ENCODE measurements around the gene F2.

The F2 gene

DNA sequence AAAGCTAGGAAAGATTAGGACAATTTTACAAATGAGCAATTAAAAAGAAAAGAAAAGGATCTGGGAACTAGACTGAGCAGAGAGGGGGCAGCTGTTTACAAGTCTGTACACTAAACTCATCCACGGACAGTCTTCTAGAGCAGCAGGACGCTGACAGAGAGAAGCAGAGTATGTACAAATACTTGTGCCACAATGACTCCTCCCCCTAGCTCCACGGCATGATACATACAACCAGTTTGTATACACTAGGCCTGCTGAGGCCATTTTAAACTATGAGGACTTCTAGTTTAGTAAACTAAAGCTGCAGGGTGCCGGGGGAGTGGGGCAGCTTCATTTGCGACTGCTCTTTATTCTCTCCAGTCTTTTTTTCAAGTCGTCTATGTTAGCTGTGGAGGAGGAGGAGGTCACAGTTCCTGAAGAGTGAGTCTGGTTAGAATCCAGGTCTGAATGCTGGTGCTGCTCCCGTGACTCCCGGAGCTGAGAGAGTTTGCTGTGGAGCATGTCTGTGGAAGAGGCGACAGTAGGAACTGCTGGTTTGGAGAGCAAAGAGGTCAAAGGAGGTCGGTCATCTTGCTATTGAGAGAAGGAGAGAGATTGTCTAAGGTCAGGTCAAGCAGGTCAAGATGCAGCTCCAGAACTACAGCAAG is 24.8 kb downstream of the F2 start:
- DNase-seq (ENCODE audit: low read depth) = no peak

DNA sequence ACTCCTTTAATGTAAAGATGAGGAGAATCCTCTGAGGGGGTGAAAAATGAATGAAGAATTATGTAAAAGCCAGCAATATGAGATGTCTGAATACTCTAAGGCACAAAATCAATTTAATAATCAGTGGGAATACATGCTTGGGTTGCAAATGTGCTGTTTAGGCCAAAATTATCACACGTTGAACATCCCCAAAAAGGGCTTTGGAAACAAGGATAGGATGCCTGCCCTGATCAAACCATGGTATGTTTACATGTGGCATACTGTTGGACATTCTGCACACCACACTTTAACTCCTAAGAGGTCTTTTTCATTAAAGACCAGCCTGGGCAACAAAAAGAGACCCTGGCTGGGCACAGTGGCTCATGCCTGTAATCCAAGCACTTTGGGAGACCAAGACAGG is 26.3 kb downstream of the F2 start:
- no peak for DNase-seq (ENCODE audit: low read depth)

DNA sequence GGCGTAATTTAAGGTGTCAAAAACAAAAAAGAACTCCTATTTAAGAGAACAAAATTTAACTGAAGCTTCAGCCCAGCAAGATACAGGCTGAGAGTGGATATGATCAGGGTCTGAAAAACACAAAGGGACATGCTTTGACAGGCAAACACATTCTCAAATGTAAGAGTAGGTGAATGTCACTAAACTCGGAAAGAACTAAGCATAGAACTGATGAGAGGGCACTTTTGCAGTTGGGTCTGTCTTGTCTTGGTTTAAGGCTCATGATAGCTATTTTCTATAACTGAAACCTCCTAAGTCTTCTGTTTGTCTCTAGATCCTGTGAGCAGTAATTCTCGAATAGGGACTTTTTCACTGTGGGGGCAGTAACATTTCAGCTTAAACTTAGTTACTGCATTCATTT is 27.0 kb downstream of the F2 start:
- DNase-seq (ENCODE audit: low read depth) = no peak

DNA sequence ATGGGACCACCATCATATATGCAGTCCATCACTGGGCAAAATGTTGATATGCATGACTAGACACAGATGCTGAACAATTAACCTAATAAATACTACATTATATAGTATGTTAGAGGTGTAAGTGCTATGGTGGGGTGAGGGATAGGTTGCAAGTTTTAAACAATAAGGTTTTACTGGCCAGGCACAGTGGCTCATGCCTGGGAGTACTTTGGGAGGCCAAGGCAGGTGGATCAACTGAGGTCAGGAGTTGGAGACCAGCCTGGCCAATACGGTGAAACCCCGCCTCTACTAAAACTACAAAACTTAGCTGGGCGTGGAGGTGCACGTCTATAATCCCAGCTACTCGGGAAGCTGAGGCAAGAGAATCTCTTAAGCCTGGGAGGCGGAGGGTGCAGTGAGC is 28.1 kb downstream of the F2 start:
- DNase-seq (ENCODE audit: low read depth) = no peak

DNA sequence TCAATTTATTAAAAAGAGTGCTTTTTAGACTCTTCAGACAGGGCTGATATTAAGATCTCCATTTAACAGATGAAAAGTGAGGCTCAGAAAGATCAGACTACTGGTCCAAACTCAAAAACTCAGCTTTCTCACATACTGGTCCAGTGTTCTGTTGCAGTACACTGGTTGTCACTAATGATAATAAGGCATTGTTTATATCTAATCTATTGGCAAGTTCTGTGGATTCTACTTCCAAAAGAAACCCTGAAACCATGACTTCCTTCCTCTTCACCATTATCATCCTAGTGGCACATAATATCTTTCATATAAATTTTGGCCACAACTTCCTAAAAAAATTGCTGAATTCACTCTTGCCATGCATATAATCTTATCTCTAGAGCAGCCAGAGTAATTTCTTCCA is 36.9 kb downstream of the F2 start:
- DNase-seq (ENCODE audit: low read depth) = no peak

DNA sequence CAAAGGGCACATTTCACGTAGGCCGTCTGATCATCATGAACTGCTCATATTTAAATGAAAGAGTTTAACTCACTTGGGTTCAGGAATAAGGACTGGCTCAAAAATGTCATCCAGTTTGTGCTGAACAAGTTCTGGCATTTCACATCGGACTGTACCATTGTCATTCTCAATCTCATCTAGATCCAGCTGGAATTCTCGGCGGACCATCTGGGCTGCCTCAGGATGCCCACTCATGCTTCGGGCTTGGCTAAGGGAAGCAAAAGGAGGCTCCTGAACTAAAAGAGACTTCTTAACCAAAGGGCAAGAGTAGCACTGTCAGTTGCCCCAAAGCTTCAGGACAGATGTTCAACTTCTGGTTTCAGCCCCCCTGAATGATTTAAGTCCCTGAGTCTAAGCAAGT is 40.2 kb downstream of the F2 start:
- DNase-seq (ENCODE audit: low read depth) = no peak

DNA sequence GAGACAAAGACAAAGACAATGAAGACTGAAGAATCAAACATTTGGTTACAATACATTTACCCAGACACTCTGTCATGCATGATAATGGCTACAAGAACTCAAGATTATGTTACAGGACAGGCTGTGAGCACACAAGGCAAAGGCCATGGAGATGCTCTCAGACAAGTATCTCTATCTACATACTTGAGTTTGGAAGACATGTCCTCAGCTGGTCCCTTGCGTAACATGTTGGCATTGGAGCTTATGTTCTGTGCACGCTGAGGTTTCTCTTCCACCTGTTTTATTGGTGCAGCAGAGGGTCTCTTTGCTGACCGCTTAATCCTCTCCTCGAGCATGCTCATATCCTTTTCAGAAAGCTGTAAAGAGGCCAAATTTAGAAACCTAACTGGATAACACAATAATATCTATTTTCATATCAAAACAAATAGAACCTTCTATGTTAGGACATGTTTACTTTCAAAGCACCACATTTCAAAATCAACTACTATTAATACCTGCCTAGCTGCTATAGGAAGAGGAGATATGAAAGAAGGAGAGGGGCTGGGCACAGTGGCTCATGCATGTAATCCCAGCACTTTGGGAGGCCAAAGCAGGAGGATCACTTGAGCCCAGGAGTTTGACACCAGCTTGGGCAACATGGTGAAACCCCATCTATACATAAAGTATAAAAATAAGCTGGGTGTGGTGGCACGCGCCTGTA is 41.6 kb downstream of the F2 start:
- no peak for DNase-seq (ENCODE audit: low read depth)

DNA sequence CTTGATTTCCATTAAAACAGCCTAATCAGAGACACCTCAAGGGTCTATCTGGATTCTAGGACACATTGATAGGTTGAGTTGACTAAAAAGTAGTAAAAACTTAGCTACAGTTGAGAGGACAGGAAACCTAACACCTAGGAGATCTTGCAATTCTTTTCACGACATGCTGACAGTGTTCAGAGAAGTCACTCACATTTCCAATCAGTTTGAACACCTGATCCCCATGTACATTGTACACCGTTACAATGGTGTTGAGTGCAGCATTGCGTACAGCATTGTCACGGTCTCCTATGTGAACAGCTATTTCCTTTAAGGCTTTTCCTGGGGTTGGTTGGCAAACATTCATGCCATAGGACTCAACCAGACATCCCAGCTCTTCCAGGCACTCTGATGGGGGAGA is 42.8 kb downstream of the F2 start:
- no peak for DNase-seq (ENCODE audit: low read depth)

DNA sequence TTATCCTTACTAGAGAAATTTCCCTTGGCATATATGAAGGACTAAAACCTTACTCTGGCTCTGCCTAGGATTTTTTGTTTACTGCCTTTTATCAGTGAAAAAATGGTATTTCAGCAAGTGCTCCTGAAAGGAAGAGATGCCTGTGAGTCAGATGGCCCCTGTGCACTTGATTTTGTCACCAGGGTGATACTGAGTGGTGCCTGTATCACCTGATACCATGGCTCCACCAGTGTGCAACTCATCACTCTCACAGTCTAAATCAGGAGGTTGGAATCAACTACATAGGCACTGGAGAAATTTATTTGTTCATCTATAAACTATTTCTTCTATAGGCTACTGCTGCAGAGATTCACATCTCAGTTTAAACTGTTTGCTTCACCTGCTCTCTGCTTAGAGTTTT is 43.2 kb downstream of the F2 start:
- no peak for DNase-seq (ENCODE audit: low read depth)

DNA sequence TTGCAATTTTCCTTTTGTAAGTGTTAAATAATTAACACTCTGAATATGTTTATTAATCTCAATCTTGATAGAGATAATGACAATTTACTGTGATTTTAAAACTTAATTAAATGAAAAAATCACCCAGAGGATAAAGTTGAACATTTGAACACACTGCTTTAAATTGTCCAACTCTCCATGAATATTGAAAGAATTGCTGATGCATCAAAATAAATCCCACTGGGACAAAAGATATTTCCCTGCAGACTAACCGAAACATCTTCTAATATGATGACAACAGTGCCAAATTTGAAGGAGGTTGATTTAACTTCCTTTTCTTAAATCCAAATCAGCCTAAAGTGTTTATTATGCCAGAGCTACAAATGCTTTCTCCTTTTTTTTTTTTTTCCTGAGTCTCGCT is 47.6 kb downstream of the F2 start:
- DNase-seq (ENCODE audit: low read depth) = no peak

DNA sequence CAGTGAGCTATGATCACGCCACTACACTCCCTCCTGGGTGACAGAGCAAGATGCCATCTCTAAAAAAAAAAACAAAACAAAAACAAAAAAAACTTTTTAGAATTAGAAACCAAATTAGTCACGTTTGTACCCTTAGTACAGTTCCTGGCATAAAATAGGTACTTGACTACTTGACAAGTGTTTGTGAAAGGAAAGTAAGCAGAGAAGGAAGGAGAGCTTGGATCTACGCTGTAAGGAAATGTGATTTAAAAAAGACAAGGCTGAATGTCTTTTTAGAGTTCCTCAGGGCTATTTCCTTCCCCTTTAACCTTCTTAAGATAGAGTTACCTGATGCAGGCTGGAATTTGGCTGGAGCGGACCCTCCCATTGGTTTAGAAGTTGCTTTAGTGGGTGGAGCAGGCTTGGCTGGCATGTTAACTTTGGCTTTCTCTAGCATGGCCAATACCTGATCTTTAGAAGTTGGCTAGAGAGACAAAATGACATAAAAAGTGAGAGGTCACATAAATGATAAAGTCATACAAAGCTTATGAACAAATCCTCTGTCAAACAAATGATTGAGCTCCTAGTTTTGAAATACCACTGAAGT is 50.7 kb downstream of the F2 start:
- no peak for DNase-seq (ENCODE audit: low read depth)

DNA sequence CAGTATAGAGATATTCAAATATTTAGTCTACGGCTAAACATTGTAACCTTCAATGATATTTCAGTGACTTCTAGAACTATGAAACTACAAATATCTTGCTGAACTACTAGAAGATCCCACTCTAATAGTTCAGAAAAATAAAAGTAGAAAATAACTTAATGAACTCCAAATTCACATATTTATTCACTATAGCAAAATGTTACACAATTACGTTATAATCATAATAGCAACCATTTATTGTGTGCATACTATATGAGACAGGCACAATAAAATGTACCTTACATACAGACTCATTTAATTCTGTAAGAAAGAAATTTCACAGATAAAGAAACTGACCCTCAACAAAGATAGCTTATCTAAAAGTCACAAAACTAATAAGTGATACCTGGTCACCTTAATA is 57.9 kb downstream of the F2 start:
- no peak for DNase-seq (ENCODE audit: low read depth)

DNA sequence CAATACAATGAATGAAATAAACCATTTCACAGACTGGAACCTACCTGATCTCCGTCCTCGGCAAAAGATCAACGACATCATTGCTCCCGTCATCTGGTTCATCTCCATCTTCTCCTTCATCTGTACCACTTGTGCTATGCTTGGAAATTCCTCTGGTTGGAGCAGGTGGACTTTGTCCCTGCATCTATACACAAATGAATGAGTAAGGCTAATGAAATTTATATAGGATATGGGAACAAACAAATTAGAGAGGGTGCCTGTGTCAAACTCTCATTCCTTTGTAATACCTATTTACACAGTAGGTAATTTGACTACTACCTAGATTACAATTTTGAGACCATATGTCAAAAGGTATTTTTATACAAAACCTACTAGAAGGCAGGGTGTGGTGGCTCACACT is 59.4 kb downstream of the F2 start:
- no peak for DNase-seq (ENCODE audit: low read depth)

Measured in activated T-helper 9 cell treated with anti-CD3 and anti-CD28 coated beads, Interleukin-2, amount 50 U/mL, for 16 hours (primary cell).